Spleen (tissue), 7 donors: Measurements from ENCODE around the gene CACNG8.

ENCODE experiments used
- CTCF ChIP-seq, 11 experiments: fragments of 200-600 bp in 7 of 11; fragments of 450-650 bp in 4 of 11; sonication (generic) in 4 of 11; IDR thresholded peaks in 8 of 11; conservative IDR thresholded peaks in 3 of 11; 1 replicate in 7 of 11; 2 replicates in 4 of 11; pipeline versions ENCODE4 v1.4.0 to v1.8.0; 2016 to 2021; ENCODE audit warnings: antibody characterized with exemption in 11 of 11, inconsistent platforms in 4 of 11, mild to moderate bottlenecking in 1 of 11
- POLR2AphosphoS5 ChIP-seq, 3 donors: sonication (generic); formaldehyde crosslinking; IDR thresholded peaks; one replicate each; pipeline ENCODE4 v1.5.1; 2017; ENCODE audit warnings: antibody characterized with exemption in 3 of 3
- donor health status: DM: no; HTN: no; CAD: no; lungs with moderate emphysema.
- donor health status: DM: no; HTN: no; CAD: no.
- donor health status: DM: no; HTN: no; CAD: no.

- TF ChIP-seq CTCF (IDR thresholded peaks at IDR 0.05 in 8 of 11, conservative IDR thresholded peaks at IDR 0.05 in 3 of 11) (no peak), POLR2AphosphoS5 (IDR thresholded peaks at IDR 0.05) (no peak)
Observed at GRCh38 chr19:54009440-54009839, 46.7 kb downstream of the CACNG8 start.
